HG02623 (cell line): ENCODE data around the gene DISP3.
"Not testable (repeated sequence)": the region's sequence is repeated elsewhere in the genome, so short reads cannot be mapped to it uniquely, and the experiment has no call there.

Experiments used
- ATAC-seq: cut with Tn5 transposase; IDR thresholded peaks from one replicate; pipeline ENCODE4 v1.9.1; 2021; ENCODE audit warnings: moderate library complexity; ENCODE audit not compliant: unreplicated experiment

Gene DISP3

DNA sequence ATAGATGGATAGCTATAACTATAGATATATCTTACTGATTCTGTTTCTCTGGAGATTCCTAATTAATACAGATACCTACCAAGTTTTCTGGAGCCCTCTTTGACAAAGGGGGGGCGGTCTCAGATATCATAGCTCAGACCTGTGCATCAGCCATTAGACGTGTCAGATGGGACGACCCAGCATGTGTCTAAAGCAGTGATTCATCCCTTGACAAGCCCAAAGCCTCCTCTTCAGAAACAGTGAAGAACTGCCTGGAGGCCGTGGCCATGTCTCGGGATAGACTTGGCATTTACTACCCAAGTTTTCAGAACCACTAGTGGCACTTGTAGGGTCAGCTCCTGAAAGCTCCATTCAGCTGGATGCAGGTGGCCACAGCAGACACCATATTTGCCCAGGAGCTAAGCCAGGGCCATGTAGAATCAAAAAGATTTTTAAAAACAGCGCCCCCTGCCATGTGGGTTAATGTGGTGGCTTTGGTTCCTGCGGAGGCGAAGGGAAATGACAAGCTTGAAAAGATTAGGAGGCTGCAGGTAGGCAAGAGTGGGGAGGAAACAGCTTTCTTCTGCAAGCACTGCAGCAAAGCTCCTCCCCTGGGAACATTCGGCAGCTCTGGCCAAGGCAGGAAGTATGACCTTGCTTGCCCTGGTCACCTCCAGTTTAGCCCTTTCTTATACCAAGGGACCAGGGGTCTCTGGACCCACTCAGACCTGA, 93.1 kb downstream of the DISP3 start:
- no peak for ATAC-seq

DNA sequence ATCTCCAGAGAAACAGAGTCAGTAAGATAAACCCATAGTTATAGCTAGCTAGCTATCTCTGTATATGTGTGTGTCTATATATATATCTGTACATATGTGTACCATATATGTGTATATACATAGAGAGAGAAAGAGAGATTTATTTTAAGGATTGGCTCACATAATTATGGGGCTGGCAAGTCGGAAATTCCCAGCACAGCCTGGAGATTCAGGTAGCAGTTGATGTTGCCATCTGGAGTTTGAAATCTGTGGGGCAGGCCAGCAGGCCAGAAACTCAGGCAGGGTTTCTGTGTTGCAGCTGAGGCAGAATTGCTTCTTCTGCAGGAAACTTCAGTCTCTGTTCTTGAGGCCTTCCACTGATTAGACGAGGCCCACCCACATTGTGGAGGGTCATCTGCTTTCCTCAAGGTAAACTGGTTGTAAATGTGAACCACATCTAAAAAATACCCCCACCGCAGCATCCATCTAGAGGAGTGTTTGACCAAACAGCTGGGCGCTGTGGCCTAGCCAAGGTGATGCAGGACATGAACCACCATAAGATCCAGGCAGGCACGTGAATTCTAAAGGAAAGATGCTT, 94.2 kb downstream of the DISP3 start:
- ATAC-seq, result no peak

DNA sequence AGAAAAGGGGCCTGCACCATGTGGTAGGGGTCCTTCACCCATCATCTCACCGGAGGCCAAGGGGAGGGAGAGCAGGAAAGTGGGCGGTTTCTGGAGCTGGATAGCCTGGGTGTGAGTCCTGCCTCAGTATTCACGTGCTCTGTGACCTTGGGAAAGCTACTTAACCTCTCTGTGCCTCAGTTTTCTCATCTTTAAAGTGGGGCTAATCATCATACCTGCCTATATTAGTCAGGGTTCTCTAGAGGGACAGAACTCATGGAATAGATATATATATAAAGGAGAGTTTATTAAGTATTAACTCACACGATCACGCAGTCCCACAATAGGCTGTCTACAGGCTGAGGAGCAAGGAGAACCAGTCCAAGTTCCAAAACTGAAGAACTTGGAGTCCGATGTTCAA, 96.6 kb downstream of the DISP3 start:
- ATAC-seq, result no peak

DNA sequence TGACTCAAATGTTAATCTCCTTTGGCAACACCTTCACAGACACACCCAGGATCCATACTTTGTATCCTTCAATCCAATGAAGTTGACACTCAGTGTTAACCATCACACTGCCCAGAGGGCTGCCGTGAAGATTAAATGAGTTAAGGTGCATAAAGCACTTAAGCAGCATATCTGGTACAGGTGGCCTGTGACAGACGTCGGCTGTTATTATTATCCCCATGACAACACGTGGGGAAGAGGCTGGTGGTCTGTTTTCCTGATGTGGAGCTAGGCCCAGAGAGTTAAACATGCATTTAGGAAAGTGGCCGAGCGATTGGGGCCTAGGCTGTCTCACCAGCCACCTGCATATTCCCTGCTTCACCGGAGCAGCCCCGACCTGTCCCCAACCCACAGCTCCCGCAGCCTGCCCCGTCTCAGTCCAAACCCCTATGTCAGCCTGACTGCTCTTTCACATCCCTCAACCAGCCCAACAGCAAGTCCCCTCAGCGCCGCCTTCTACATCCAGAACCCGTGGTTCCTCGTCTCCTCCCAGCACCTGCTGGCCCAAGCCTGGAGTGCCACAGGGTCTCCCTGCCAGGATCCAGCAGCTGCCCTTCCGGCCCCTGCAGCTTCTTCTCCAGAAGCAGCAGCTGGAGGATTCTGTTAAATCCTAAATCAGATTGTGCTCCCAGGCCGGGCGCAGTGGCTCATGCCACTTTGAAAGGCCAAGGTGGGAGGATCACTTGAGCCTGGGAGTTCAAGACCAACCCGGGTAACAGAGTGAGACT, 97.3 kb downstream of the DISP3 start:
- ATAC-seq, result no peak

DNA sequence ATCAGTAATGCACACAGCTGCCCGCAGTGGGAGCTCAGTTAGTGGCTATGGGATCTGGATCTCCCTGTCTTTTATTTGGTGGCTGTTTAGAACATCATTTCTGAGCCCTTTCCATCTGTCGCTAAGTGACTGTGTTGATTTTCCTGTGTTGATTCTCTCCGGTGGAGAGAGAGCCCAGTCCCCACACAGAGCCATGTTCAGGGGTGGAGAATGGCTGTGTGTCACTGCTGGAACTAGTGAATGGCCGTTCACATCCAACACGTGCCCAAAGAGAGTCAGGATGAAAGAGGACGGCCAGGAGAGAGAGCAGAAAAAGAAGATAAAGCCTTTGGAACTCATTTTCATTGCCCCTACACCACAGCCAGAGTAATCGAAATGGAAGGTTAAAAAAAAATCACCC, 99.0 kb downstream of the DISP3 start:
- ATAC-seq, result no peak

DNA sequence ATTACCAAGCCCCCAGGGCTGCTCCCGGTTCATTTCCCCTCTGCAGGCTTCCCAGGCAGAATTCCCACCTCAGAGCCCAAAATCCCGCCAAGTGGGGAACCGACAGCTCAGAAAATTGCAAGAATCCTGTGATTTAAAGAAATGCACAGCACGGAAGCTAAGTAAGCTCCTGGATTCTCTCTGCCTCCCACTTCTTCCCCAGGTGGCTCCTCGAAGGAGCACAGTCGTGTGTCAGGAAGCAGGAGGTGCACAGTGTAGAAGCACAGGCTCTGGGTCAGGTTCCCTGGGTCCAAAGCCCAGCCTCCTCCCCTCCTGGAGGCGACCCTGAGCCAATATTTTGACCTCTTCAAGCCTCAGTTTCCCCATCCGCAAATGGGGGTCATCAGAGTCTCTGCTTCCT, 100.6 kb downstream of the DISP3 start:
- ATAC-seq, result no peak

DNA sequence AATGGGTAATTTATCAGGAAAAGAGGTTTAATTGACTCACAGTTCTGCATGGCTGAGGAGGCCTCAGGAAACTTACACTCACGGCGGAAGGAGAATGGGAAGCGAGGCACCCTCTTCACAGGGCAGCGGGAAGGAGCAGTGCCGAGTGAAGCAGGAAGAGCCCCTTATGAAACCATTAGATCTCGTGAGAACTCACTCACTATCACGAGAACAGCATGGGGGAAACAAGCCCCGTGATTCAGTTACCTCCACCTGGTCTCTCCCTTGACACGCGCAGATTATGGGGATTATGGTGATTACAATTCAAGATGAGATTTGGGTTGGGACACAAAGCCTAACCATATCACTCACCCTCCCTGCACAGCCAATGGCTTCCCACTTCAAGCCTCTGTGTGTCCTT, 101.1 kb downstream of the DISP3 start:
- not testable (repeated sequence) for ATAC-seq

DNA sequence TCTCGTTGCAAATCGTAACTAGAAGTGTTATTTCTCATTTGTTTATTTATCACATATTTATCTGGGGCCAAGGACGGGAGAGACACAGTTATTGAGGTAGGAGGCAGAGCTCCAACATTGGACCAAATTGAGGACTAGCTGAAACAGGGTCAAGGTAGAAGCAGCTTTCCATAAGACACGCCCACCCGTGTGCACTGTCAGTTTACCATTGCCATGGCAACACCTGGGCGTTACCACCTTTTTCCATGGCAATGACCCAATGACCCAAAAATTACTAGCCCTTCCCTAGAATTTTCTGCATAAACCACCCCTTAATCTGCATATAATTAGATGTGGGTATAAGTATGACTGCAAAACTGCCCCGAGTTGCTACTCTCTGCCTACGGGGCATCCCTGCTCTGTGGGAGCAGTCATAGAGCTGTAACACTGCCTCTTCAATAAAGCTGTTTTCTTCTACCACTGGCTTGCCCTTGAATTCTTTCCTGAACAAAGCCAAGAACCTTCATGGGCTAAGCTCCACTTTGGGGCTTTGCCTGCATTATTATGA, 102.6 kb downstream of the DISP3 start:
- ATAC-seq, result no peak

DNA sequence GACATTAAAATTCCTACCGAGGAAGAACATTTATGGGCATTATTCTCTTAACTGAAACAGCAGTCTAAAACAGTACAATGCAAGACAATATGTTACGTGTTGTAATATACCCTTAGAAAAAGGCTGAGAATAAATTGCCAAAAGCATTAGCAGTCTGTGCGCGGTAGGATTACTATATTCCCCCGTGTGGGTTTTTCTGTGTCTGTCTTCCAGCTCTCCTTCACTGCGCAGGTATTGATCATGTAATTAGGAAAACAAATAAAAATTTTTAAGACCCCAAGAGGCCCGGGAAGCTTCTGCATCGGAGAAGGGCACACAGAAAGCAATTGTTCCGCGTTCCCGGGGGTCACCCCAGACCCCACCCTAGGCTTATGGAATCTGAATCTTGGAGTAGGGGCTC, 106.4 kb downstream of the DISP3 start:
- ATAC-seq, result no peak
